Forelimb muscle (tissue), 1 donor: Measurements from ENCODE around the gene ZNF423. TPM values are rescaled to one million over a fixed set of nuclear protein-coding genes. Genes with fewer than 3 reads are reported as not detected.

Source experiments
- DNase-seq: peaks from one replicate; pipeline ENCODE4 v3.0.0-alpha.2; 2013; ENCODE audit warnings: low read depth
- polyA plus RNA-seq: library from polyadenylated mRNA; unstranded; fragments of 120-200 nt; gene quantifications from one replicate; pipeline ENCODE4 v1.2.1, GENCODE V29; 2013; ENCODE audit not compliant: insufficient read length

Gene ZNF423
- polyA plus RNA-seq, 1 donor = 26.2 TPM

GRCh38 chr16:49477250-49477895 is 378.5 kb downstream of the ZNF423 start:
- DNase-seq = no peak

GRCh38 chr16:49474741-49475140 is 381.2 kb downstream of the ZNF423 start:
- DNase-seq = no peak

GRCh38 chr16:49473773-49474172 is 382.1 kb downstream of the ZNF423 start:
- no peak for DNase-seq

- no peak for DNase-seq
Observed at GRCh38 chr16:49473131-49473530, 382.8 kb downstream of the ZNF423 start.

GRCh38 chr16:49472598-49472997 is 383.3 kb downstream of the ZNF423 start:
- DNase-seq = no peak

GRCh38 chr16:49471038-49471727 is 384.7 kb downstream of the ZNF423 start:
- no peak for DNase-seq

- DNase-seq = no peak
Observed at GRCh38 chr16:49470513-49470991, 385.4 kb downstream of the ZNF423 start.

GRCh38 chr16:49469930-49470451 is 385.9 kb downstream of the ZNF423 start:
- no peak for DNase-seq

GRCh38 chr16:49469311-49469670 is 386.6 kb downstream of the ZNF423 start:
- no peak for DNase-seq

GRCh38 chr16:49468611-49469310 is 387.2 kb downstream of the ZNF423 start:
- no peak for DNase-seq

GRCh38 chr16:49467540-49468372 is 388.2 kb downstream of the ZNF423 start:
- no peak for DNase-seq

- no peak for DNase-seq
Observed at GRCh38 chr16:49466881-49467280, 389.0 kb downstream of the ZNF423 start.

GRCh38 chr16:49466529-49466831 is 389.4 kb downstream of the ZNF423 start:
- DNase-seq = no peak

GRCh38 chr16:49465661-49466528 is 390.0 kb downstream of the ZNF423 start:
- no peak for DNase-seq

GRCh38 chr16:49464877-49465504 is 390.9 kb downstream of the ZNF423 start:
- no peak for DNase-seq

GRCh38 chr16:49464093-49464492 is 391.8 kb downstream of the ZNF423 start:
- no peak for DNase-seq

GRCh38 chr16:49463529-49463928 is 392.4 kb downstream of the ZNF423 start:
- no peak for DNase-seq

- DNase-seq = no peak
Observed at GRCh38 chr16:49462989-49463371, 392.9 kb downstream of the ZNF423 start.

GRCh38 chr16:49462362-49462988 is 393.4 kb downstream of the ZNF423 start:
- DNase-seq = no peak

- no peak for DNase-seq
Observed at GRCh38 chr16:49461517-49461951, 394.4 kb downstream of the ZNF423 start.
